ENCODE measurements around the gene CTNNA3.

CTNNA3 gene

DNA sequence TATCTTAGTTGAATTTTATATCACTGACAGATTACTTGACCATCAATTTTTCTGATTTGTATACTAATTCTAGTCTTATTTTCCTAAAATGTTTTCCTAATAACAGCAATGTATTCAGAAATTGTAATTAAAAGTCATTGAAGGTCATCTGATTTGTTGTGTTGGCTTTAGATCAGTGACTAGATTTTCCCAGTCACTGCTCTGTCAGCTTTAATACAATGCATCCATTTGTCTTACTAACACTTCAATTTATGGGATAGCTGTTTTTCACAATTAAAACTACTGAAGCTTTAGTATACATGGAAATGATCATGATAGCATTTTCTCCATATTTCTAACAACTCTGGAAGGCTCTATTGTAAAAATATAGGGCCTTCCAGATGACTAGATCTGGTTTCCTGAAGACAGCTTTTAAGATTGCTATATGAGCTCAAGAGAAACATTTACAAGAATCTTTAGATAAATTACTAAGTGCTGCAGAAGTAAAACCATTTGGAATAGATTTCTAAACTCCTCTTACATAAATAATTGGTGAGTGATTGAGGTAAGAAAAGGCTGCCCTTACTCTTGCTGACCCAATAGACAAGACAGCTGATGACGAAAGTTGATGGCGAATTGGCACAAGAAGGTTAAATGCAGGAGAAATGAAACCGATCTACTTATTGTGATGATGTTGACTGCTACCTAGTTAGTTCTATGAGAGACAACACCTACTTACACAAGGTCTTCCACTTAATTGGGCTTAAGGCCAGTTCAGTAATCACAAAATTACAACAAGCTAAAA is 696.0 kb downstream of the CTNNA3 start:
- no peak for DNase-seq

DNA sequence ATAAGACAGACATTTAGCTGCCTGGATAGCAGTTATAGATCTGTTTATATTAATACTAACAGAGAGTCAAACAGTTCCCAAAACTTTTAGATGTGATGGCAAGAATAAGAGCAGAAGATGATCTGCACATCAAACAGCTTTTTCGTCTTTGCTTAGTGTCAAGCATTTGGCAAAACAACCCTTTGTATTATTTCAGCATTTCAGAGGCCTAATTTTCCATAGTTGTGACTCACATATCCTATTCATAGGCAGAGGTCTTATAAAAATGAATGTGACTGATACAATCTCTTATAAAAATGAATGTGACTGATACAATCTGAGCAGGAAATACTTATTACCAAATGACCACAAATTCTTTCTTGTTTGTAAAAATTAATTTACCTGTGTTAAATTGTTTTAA is 699.0 kb downstream of the CTNNA3 start:
- no peak for DNase-seq

DNA sequence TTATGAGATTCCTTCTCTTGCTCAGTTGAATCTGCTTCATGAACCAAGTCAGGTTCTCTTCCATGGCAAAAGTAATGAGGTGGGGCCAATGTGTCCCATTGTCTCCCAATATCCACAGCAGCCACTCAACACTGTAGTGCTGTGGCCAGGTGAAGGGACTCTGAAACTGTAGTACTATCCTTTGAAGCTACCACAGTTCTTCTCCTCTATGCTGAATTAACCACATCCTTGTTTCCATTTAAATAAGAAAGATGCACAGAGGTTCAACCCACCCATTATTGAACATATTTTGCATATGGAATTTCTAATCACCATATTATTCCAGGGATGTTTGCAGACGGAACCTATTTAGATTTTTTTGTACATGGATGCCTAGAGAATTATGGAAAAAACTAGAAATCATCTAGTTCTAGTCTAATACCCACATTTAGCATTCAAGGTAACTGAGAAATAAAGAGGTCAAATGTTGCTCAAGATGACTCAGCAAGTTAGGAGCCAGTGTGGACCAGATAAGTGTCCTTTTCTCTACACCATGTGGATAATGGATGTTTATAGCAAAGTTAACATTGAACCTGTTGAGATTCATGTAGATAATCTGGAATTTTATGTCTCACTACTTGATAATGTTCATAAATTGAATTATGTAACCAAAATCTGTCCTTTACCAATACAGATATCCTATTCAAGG is 705.7 kb downstream of the CTNNA3 start:
- DNase-seq, result no peak

DNA sequence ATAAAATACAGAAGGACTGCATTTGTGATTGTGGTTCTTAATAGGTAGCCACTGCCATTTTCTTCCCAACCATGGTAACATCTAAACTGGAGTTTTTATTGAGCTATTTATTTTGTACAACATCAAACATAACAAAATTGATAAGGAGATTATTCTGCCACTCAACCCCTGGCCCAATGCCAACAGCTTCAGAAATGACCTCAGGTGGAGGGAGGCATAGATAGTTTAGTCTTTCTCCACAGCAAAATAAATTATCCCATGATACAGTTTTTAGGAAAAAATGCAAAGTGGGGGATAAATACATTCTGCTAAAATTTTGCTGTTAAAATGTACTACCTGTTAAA is 712.5 kb downstream of the CTNNA3 start:
- DNase-seq, result no peak

DNA sequence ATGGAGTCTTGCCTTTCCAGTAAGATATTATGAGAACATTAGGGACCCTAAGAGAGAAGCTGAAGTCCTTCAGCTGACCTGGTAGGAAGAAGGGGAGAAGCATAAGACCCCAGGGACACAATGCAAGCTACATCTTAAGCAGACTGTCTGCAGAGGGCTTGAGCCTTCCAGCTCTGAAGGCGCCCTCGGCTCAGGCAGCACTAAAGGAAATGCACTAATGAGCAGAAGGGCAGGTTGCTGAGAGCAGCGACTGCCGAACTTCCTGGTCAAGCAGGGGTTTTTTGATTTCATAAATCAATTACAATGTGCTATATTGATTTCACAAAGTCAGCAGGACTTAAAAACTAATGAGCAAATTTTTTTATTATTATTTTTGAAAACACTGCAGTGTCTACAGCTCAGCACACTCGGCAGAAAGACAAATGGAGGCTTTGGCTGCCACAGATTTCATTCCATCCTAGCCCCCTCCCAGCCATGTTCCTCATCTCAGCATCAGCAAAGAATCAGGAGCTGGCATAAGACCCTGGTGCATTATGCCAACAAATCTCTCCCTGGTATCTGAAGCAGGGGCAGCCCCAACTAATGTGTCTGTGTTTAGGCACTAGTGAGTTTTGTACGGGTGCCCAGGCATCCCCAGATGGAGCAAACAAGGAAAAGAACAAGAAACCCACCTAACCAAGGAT is 713.1 kb downstream of the CTNNA3 start:
- DNase-seq, result no peak

DNA sequence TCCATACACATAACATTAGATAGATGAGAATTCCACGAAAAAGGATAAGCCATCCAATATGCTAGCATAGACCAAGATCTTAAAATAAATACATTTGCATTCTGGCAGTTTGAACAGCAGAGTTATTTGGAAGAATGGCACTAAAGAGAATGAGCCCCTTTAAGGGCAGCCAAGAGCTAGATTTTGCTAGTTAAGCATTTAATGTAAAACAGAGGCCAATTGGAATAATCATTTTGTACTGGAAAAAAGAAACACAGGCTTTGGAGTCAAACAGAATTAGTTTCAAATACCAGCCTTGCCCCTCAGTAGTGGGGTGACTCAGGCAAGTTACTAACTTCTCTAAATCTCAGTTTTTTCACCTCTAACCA is 714.0 kb downstream of the CTNNA3 start:
- DNase-seq, result no peak

DNA sequence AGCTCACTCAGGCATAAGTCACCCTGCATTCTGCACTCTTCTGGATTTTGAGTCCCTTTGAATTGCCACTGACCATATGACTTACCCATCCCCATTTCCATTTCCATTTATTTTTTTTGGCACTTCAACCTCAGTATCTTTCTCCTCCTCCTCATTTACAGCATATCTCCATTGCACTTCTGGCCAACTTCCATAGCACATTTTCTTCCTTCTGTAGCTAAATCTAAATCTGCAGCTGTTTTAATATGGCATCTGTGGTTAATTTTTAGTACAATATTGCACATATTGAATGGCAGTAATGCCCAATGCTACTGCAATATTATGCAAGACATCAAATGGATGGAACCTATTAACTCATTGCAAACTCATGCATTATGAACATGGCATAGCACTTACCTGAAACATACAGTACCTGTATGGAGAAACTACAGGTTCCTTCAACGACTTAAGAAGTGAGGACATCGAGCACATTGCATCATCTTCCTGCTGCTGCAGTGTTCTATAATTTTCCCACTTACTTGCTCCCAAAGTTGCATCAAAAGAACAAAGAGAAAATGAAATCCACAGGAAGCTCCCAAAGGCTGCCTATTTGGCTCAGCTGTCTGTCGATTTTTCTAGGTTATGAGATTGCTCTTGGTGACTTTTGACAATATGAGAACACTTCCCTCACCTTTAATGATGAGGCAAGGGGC is 714.5 kb downstream of the CTNNA3 start:
- DNase-seq, result no peak

DNA sequence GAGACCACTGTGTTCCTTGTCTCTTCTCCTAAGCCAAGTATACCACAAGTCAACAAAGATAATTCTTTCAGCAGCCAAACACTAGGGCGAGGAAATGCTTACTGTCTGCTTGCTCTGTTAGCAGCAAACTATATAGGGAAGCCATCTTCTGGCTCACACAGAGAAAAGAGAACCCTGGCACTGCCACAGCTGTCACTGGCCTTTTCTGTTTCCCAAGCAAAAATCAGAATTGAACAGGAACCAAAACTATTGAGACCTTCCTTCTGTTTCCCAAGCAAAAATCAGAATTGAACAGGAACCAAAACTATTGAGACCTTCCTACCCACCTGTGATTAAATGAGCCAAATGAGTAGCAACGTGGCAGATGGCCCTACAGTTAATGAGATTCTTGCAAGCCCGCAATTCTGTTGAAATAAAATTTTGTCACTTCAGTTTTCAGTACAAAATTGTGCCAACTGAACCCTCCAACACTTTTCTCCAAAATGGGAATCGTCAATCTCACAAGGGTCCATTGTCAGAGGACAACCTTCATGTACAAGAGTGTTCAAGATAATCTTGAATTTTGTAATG is 715.7 kb downstream of the CTNNA3 start:
- DNase-seq, result no peak

DNA sequence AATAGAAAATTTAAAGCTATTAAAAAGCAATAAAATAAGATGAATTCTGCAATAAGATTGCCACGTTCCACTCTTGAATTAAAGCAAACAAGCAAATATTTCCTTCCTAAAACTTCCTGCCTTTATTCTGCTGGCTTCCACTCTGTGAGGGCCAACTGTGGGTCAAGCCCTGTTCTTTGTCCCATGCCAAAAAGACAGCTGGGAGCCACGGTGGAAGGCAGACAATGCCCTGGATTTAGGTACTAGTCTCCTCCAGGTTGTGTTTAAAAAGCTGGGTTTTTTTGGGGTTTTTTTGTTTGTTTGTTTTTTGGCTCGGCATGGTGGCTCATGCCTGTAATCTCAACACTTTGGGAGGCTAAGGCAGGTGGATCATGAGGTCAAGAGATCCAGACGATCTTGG is 731.0 kb downstream of the CTNNA3 start:
- no peak for DNase-seq

DNA sequence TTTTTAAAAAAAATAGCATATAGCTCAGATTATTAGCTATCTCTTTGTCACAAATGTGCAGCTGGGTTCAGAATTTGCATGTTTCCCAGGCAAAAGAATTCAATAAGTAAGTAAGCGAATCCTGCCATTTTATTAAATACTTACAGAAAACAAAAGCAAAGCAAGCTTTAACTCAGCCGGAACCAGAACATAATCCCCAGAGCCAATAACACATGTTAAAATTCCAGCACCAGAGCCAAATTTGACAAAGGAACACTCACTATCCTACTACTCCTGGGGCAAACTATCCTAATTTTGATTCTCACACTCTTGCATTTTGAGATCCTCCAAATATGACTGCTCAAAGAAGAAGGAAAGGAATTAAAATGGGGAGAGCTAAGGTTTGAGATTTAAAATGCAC is 737.5 kb downstream of the CTNNA3 start:
- DNase-seq, result no peak

DNA sequence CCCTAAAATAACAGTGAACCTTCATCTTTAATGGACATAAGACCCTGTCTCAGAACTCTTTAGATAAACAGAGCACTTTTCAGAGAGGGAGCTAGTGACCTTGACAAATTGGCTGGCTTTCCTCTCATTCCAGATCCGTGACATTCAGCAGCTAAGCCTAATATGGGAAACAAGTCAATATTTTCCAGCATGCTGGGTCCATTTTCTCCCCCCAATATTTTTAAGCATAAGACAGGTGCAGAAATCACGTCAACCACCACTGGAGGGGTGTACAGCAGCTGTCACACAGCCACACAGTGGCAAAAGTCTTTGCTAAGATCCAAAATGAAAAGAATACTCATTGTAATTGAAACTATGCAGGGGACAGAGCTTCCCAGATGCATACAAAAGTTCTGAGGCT is 744.1 kb downstream of the CTNNA3 start:
- no peak for DNase-seq

DNA sequence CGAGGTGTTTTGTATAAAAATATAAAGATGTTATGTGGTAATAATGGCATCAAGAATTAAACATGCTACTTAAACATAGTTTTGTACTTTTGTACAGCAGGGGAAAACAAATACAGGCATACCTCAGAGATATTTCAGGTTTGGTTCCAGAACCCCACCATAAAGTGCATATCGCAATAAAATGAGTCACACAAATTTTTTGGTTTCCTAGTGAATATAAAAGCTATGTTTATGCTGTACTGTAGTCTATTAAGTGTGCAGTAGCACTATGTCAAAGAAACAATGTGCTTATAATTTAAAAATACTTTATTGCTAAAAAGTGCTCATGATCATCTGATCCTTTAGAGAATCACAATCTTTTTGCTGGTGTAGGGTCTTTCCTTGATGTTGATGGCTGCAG is 752.4 kb downstream of the CTNNA3 start:
- no peak for DNase-seq

DNA sequence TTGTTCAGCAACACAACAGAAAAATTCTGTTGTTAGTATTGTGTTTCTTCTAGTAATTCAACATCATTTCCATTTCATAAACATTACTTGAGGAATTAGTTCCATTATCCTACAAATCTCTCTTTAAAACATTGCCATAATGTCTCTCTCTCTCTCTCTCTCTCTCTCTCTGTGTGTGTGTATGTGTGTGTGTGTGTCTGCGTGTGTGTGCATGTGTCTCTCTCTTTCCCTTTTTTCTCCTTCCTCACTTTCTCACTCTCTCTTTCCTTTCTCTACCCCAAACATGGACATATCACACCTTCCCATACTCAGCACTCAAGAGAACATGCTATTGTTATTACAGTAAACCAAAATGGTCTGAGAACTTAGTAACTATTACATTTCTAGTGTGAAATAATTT is 753.6 kb downstream of the CTNNA3 start:
- no peak for DNase-seq

DNA sequence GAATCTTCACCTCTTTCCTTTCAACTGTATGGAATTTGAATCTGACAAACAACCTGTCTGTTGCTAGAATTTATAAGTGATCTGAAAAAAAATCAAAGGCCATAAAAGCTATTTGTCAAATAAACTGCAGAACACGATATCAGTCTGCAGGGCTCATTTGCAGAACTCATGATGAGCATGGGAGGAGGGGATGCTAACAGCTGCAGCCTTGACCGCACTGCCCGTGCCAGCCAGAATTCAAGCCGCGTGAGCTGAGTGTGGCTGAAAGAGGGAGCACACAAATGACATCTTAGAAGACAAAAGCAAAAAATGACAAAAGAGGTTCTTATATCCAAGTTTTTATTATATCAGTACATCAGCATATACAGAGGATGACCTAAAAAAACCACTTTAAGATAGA is 754.5 kb downstream of the CTNNA3 start:
- no peak for DNase-seq

DNA sequence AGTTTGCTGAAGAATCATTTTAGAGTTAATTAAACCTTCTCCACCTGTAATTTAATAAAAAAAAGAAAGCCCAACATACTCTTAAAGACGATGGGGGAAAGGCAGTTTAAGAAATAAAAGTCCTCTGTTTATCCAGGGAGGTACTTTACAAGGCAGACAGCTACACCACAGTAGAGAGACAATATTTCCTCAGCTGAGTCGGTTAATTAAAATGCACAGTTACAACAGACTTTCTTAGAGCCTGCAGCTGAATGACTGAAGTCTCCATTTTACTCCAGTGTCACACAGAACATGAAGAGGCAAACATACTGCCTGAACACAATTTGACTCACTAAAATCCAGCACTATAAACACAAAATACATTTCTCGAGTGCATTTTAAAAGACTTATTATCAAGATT is 755.0 kb downstream of the CTNNA3 start:
- DNase-seq, result no peak

DNA sequence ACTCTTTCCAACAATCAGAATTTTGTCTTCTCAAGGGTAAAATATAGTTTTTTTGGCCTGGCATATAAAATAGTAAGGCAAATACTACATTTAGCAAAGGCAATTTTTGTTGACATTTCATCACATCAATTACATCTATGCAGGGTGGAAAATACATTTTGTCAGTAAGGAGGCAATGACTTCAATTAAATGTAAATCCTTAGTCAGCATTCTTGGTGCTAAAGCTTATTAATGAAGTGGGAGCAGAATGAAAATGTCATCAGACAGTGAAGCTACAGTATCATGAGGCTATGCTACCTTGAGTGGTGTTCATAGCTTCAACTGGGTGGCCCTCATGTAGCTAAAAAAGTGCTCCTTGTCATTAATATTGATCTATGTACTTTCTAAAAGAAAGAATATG is 761.3 kb downstream of the CTNNA3 start:
- no peak for DNase-seq

DNA sequence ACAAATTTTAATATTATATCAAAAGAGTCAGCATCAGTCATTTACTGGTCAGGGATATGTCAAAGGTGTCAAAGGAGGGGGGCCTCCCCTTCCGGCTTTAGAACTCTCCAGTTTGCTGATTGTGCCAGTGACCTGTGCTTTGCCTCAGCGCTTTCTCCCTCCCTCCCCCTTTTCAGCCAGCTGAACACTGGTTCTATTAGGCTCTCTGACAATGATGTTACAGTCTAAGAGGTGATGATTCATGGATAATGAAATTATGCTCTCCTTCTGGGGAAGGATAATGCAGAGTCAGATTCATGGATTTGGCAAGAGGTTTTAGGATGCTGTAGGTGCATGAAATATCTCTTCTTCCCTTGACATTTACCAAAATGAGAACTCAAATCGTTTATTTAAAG is 764.0 kb downstream of the CTNNA3 start:
- DNase-seq, result no peak

DNA sequence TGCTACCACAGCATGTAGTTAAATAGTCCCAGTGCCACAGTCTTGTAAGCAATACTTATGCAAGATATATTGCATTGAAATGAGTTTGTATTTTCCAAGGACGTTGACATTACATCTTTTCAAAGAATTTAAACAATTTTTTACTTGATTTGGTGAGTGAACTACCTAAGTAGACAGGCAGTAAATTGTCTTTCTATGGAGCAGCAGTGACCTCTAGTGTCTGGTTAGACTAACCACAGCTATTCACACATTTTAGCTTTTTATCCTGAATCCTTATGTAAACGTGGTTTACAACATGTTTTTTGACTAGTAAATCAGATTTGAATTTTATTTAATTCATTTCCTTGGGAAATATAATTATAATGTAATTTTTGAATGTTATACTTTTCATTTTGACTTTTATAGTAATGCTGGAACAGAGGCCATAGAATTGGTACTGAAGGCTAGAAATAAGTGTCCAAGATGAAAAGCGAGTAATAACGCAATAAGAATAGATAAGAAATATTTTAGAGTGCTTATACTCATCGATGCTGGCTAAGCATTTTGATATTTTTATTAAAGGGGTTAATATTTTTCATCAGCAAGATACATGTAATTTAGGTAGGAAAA is 764.6 kb downstream of the CTNNA3 start:
- DNase-seq, result no peak

DNA sequence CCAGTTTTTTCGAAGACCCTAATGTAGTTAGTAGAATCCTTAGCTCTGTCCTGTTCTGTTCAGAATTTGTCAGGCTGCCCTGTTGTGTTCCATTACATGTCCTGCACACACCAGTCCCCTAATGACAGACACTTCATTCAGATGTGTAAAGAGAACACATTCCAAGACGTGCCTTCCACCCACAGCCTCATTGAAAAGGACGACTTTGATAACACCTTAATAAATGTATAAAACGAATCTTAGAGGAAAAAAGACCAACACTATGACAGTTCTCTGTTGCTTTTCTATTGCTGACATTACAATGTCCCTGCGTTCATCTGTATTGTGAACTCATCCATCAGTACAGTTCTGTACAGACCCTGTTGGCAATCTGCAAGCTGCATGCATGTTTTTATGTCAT is 766.6 kb downstream of the CTNNA3 start:
- no peak for DNase-seq

DNA sequence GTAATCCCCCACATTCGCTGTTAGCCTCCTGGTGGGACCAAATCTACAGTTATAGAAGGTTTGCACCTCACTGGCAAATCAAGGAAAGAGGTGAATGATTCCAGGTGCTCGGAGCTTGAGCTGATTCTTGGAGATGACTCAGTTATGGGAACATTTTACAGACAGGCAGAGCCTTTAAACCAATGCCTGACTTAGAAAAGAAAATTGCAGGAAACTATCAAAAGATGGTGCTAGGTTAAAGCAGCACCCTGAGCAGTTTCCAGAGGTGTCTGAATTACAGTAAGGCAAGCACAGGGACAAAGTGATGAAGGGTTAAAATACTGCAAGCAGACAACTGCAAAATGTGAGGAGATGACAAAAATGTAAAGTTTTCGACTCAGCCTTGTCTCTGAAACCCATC is 767.2 kb downstream of the CTNNA3 start:
- DNase-seq, result no peak

DNA sequence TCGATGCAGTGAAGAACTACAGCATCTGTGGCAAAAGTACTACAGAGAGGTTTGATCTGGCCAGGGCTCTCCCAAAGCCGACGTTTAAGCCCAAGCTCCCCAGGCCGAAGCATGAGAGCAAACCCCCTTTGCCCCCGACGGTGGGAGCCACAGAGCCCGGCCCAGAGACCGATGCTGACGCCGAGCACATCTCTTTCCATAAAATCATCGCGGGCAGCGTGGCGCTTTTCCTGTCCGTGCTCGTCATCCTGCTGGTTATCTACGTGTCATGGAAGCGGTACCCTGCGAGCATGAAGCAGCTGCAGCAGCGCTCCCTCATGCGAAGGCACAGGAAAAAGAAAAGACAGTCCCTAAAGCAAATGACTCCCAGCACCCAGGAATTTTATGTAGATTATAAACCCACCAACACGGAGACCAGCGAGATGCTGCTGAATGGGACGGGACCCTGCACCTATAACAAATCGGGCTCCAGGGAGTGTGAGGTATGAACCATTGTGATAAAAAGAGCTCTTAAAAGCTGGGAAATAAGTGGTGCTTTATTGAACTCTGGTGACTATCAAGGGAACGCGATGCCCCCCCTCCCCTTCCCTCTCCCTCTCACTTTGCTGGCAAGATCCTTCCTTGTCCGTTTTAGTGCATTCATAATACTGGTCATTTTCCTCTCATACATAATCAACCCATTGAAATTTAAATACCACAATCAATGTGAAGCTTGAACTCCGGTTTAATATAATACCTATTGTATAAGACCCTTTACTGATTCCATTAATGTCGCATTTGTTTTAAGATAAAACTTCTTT is 767.8 kb downstream of the CTNNA3 start:
- no peak for DNase-seq
